Kidney (tissue), 2 donors: Measurements from ENCODE around the gene ZNF679. TPM values are rescaled to one million over a fixed set of nuclear protein-coding genes. Genes with fewer than 3 reads are reported as not detected.

Experiments used
- polyA plus RNA-seq: library from polyadenylated mRNA; stranded (reverse); fragments of 350-450 nt; fragmentation: Illumina TruSeq; extraction: RNeasy Lipid Tissue Mini Kit (QIAGEN cat#74804); gene quantifications from one replicate; pipeline ENCODE4 v1.2.3, GENCODE V29; 2014; ENCODE audit warnings: low read depth, low replicate concordance; ENCODE audit not compliant: insufficient read depth
- total RNA-seq: library from RNA; stranded (reverse); fragmentation: NEBNext Ultra II Directional; extraction: Animal tissue kit (Norgen Biotek cat#: 25700); gene quantifications from one replicate; pipeline ENCODE4 v1.2.1, GENCODE V29; 2021
- donor health status: DM: yes; HTN: yes; CAD: no.

ZNF679 gene
- total and polyA plus RNA-seq, 2 donors from 2014 or later, result not detected

Other genes starting within 250 kb of the ZNF679 start
- not detected for gene ZNF722, start 229.6 kb upstream of the ZNF679 start, total RNA-seq
- gene ZNF722, start 229.6 kb upstream of the ZNF679 start, polyA plus RNA-seq, result not detected
- gene ZNF727, start 183.0 kb upstream of the ZNF679 start, total RNA-seq, result 5.3 TPM
- not detected for gene ZNF727, start 183.0 kb upstream of the ZNF679 start, polyA plus RNA-seq
- gene ZNF735, start 21.3 kb upstream of the ZNF679 start, total RNA-seq, result not detected
- not detected for gene ZNF735, start 21.3 kb upstream of the ZNF679 start, polyA plus RNA-seq
- 24.5 TPM for gene ZNF736, start 85.5 kb downstream of the ZNF679 start, total RNA-seq
- gene ZNF736, start 85.5 kb downstream of the ZNF679 start, polyA plus RNA-seq, result 3.9 TPM